Adrenal gland (tissue), 12 donors: ENCODE measurements around the gene ERLEC1. TPM values are rescaled to one million over a fixed set of nuclear protein-coding genes. Genes with fewer than 3 reads are reported as not detected.

Experiments
- DNase-seq, 7 donors: peaks; one replicate each; pipeline ENCODE4 v3.0.0-alpha.2; 2019 to 2020
- H3K27ac ChIP-seq, 5 donors: fragments of 200-600 bp; sonication (generic) in 4 of 5; 1 replicate in 3 of 5; 2 replicates in 2 of 5; pipeline versions ENCODE4 v1.5.1 to v1.8.0; 2016 to 2020; ENCODE audit warnings: mild to moderate bottlenecking in 1 of 5
- H3K27me3 ChIP-seq: fragments of 200-600 bp; 2 replicates; pipeline ENCODE4 v1.8.0; 2021
- H3K36me3 ChIP-seq, 2 donors: fragments of 200-600 bp; replicated peaks in 1 of 2; 1 replicate in 1 of 2; 2 replicates in 1 of 2; pipeline versions ENCODE4 v1.5.1 to v1.8.0; 2018 to 2022
- H3K4me1 ChIP-seq, 2 donors: fragments of 200-600 bp; replicated peaks in 1 of 2; 1 replicate in 1 of 2; 2 replicates in 1 of 2; pipeline versions ENCODE4 v1.5.1 to v1.8.0; 2018 to 2021
- H3K4me3 ChIP-seq, 4 donors: fragments of 200-600 bp; sonication (generic) in 3 of 4; one replicate each; pipeline ENCODE4 v1.5.1; 2016 to 2018
- H3K9me3 ChIP-seq, 3 donors: fragments of 200-600 bp; sonication (generic) in 1 of 3; replicated peaks in 1 of 3; 1 replicate in 2 of 3; 2 replicates in 1 of 3; pipeline versions ENCODE4 v1.5.1 to v1.8.0; 2016 to 2021
- POLR2A ChIP-seq, 2 donors: fragments of 450-650 bp; IDR thresholded peaks; one replicate each; pipeline ENCODE4 v1.6.1; 2017; ENCODE audit warnings: antibody characterized with exemption in 2 of 2, mild to moderate bottlenecking in 2 of 2, moderate library complexity in 1 of 2
- WGBS, 4 donors: extraction: QIAGEN DNeasy Blood & Tissue Kit in 2 of 4; methylation state at CpG; one replicate each; pipeline versions ENCODE4 v1.1.5 to v1.1.7; 2013 to 2017; 5-methylcytosine and 5-hydroxymethylcytosine counted together
- intact Hi-C, 2 donors: fragments of 100-400 bp; cut with DNase I; formaldehyde crosslinking; loops; one replicate each; pipeline versions ENCODE4 v1.14.1 to v1.15.0; 2022 to 2023
- polyA plus RNA-seq, 3 donors: library from polyadenylated mRNA; stranded (reverse); fragments of 200-250 nt in 2 of 3; fragments of 350-450 nt in 1 of 3; fragmentation: Illumina TruSeq in 1 of 3; extraction: RNeasy Lipid Tissue Mini Kit (QIAGEN cat#74804) in 1 of 3; gene quantifications; one replicate each; pipeline ENCODE4 v1.2.3, GENCODE V29; 2013 to 2014
- total RNA-seq, 9 donors: library from RNA; depleted of rRNA in 4 of 9; stranded (reverse); fragments of >200 nt in 4 of 9; fragments of 120-200 nt in 1 of 9; fragmentation: NEBNext Ultra II Directional in 1 of 9; extraction: Animal tissue kit (Norgen Biotek cat#: 25700) in 1 of 9; gene quantifications; one replicate each; pipeline versions ENCODE4 v1.1.0 to v1.2.4, GENCODE V29; 2013 to 2023
- TF ChIP-seq, protein P1 (sequence below), 6 experiments: fragments of 450-650 bp in 4 of 6; fragments of 200-600 bp in 2 of 6; sonication (generic) in 1 of 6; IDR thresholded peaks; 1 replicate in 5 of 6; 2 replicates in 1 of 6; pipeline versions ENCODE4 v1.5.1 to v1.8.0; 2016 to 2021; ENCODE audit warnings: antibody characterized with exemption in 6 of 6, mild to moderate bottlenecking in 2 of 6, moderate library complexity in 1 of 6
- donor health status: healthy with polysubstance abuse.
- donor health status: Bipolar disorder and iron deficiency.
- donor health status: DM: yes; HTN: yes; CAD: no.
- donor health status: DM: no; HTN: no; CAD: no.
- donor health status: DM: no; HTN: no; CAD: no.
- donor health status: DM: yes; HTN: yes; CAD: no.

The ERLEC1 gene
- total and polyA plus RNA-seq, 12 donors = 18.4 to 149 (median 56.4) TPM

DNA sequence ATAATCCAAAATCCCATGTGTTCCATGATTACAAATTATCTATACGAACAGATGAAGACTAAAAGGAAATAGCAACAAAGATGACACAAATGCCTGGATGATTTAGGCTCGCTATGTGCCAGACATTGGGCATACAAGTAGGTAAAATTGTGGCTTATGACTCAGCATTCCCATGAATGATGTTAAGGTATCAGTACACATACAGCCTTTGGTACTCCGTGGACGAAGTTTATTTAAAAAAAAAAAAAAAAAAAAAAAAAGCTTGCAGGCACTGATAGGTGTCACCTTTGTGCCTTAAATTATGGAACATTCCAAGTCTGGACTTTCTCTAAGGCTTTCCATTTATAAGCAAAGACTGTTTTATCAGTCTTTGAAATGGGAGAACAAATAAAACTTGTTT lies 16.6 kb upstream of the ERLEC1 start:
- intact Hi-C loops = no loop called here
- Histone ChIP-seq H3K36me3 (no peaks in the 10 kb centered on the region), H3K27me3 (no peaks in the 10 kb centered on the region), H3K4me3 (no peak overlapping the region), H3K9me3 (no peaks in the 10 kb centered on the region), H3K4me1 (peaks cover 5 to 18% of the 10 kb centered on the region in 2 donors), H3K27ac (no peak overlapping the region)
- WGBS, 4 donors = 85 to 93% (median 87%) methylated on average over 4 of the region's 4 CpGs
- TF ChIP-seq POLR2A (IDR thresholded peaks at IDR 0.05) = no peak
- TF ChIP-seq, protein P1, sequence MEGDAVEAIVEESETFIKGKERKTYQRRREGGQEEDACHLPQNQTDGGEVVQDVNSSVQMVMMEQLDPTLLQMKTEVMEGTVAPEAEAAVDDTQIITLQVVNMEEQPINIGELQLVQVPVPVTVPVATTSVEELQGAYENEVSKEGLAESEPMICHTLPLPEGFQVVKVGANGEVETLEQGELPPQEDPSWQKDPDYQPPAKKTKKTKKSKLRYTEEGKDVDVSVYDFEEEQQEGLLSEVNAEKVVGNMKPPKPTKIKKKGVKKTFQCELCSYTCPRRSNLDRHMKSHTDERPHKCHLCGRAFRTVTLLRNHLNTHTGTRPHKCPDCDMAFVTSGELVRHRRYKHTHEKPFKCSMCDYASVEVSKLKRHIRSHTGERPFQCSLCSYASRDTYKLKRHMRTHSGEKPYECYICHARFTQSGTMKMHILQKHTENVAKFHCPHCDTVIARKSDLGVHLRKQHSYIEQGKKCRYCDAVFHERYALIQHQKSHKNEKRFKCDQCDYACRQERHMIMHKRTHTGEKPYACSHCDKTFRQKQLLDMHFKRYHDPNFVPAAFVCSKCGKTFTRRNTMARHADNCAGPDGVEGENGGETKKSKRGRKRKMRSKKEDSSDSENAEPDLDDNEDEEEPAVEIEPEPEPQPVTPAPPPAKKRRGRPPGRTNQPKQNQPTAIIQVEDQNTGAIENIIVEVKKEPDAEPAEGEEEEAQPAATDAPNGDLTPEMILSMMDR (IDR thresholded peaks at IDR 0.05) = no peak
- no peak for DNase-seq

DNA sequence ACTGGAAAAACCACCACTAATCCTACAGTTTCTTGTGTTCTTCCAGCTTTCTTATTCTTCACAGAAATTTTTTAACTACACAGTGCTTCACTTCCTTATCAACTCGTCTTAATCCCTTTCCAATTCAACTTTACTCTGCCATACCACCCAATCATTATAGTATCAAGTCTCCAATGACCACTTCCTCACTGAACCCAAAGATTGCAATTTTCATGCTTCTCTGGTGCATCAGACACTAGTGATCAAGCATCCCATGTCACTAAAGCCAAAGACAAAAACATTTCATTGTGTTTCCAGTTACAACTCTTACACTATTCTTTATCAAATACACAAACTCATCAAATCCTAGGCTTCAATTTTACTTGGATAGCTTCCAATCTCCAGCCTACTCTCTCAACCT lies 9.7 kb upstream of the ERLEC1 start:
- Histone ChIP-seq H3K4me3 (no peak overlapping the region), H3K27ac (no peak overlapping the region), H3K27me3 (no peaks in the 10 kb centered on the region), H3K9me3 (no peaks in the 10 kb centered on the region), H3K36me3 (no peaks in the 10 kb centered on the region), H3K4me1 (no peaks in the 10 kb centered on the region)
- no peak for DNase-seq
- 50 to 73% (median 59%) methylated on average over 1 of the region's 1 CpG for WGBS, 4 donors
- intact Hi-C loops = no loop called here
- no peak for TF ChIP-seq POLR2A (IDR thresholded peaks at IDR 0.05)
- TF ChIP-seq, protein P1 (IDR thresholded peaks at IDR 0.05) = no peak

DNA sequence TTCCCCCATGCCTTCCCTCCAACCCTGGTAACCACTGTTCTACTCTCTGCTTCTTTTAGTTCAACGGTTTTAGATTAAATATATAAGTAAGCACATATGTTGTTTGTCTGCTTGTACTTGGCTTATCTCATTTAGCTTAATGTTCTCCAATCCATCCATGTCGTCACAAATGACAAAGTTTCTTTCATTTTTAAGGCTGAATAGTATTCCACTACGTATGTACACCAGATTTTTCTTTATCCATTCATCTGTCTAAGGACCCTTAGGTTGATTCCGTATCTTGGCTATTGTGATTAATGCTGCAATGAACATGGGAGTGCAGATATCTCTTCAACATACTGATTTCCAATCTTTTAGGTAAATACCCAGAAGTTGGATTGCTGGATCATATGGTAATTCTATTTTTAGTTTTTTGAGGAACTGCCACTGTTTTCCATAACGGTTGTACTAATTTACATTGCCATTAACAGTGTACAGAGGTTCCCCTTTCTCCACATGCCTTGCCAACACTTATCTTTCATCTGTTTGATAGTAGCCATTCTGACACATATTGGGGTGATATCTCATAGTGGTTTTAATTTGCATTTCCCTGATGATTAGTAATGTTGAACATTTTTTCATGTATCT lies 8.2 kb upstream of the ERLEC1 start:
- intact Hi-C loops = no loop called here
- Histone ChIP-seq H3K27me3 (no peaks in the 10 kb centered on the region), H3K27ac (no peak overlapping the region), H3K36me3 (no peaks in the 10 kb centered on the region), H3K9me3 (no peaks in the 10 kb centered on the region), H3K4me1 (no peaks in the 10 kb centered on the region), H3K4me3 (no peak overlapping the region)
- no peak for TF ChIP-seq POLR2A (IDR thresholded peaks at IDR 0.05)
- TF ChIP-seq, protein P1 (IDR thresholded peaks at IDR 0.05) = no peak
- DNase-seq = no peak
- WGBS, 4 donors = 87 to 92% (median 90%) methylated on average over 5 of the region's 5 CpGs

DNA sequence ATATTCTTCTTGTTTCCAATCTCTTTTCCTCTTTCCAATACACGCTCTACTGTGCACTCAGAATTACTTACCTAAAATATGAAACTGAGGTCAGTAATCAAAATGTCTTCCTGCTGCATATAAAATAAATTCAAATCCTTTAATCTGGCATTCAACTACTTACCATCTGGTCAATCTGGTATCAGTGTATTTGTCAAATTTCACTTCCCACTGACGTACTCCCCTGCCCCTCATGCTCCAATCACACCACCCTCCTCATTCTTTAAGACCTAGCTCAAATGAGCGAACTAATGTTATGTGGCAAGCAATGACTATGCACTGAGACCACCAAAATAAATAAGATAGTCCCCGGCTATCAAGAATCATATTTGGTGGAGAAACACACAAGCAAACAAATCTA lies 6.8 kb upstream of the ERLEC1 start:
- Histone ChIP-seq H3K27ac (no peak overlapping the region), H3K36me3 (no peaks in the 10 kb centered on the region), H3K4me1 (peaks cover 0 to 12% of the 10 kb centered on the region in 2 donors), H3K9me3 (no peaks in the 10 kb centered on the region), H3K4me3 (no peak overlapping the region), H3K27me3 (no peaks in the 10 kb centered on the region)
- WGBS, 4 donors = 89 to 95% (median 93%) methylated on average over 4 of the region's 4 CpGs
- intact Hi-C loops = no loop called here
- DNase-seq = no peak
- TF ChIP-seq, protein P1 (IDR thresholded peaks at IDR 0.05) = no peak
- no peak for TF ChIP-seq POLR2A (IDR thresholded peaks at IDR 0.05)
